Measurements from ENCODE around the gene TMEM63B. TPM values are rescaled to one million over a fixed set of nuclear protein-coding genes. Genes with fewer than 3 reads are reported as not detected.

The TMEM63B gene
- total and polyA plus RNA-seq, 9 of the 15 experiments (the other 6 are each of a cell fraction or from before 2014, with no cell fraction given) = 0.14 to 39.4 (median 14.4) TPM

DNA sequence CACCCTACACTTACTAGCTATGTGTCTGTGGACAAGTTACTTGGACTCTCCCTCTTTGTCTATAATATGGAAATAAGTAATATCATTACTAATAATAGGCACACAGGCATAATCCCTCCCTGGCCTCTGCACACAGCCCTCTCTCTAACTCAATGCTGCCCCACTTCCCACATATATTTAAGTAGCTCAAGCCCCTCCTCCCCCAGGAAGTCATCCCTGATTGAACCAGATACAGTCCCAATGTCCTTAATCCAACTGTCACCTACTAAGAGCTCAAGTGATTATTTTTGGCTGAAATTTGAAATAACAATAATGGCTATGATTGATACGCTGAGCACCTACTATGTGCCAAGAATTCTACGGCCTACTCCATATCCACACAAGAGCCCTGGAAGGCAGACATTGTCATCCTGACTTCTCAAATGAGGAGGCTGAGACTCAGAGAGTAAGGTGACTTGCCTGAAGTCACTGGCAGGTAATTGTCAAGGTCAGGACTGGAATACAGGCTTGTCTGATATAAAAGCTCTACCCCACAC is 29.5 kb upstream of the TMEM63B start:
- DNase-seq (ENCODE audit: extremely low read depth in 1 of 4, low spot score in 3 of 4) = no peak
- no peaks in the 10 kb centered on the region for H3K9me1 ChIP-seq (ENCODE audit: control insufficient read depth, insufficient read depth, low read length)
- H4K20me1 ChIP-seq (replicated peaks; ENCODE audit: control insufficient read depth, insufficient read depth, low read length) = peaks cover 14% of the 10 kb centered on the region
- no TSS peak for BruUV-seq (replicated peaks)
- H2AFZ ChIP-seq (ENCODE audit: low read depth, low read length) = no peak overlapping the region
- intact Hi-C loops (cut with micrococcal nuclease) (loop anchor here (5.0 to 10.0 kb wide), 2 partner anchors 169 to 237 kb away; partner anchors contain the start of gene NFKBIE), in situ Hi-C loops (cut with MboI) (no loop called here)
- 82% methylated on average over 2 of the region's 2 CpGs for WGBS (ENCODE audit: insufficient coverage, low coverage, missing lambda C conversion rate)
- H3K27me3 ChIP-seq (ENCODE audit: control insufficient read depth in 2 of 2, insufficient read depth in 2 of 2, low read length in 2 of 2) = no peaks in the 10 kb centered on the region
- peaks cover 62% of the 10 kb centered on the region for H3K36me3 ChIP-seq (ENCODE audit: control insufficient read depth, insufficient read depth, low read length)
- peaks cover 0 to 7% of the 10 kb centered on the region in 2 experiments; a peak in 3 of 5 replicates for H3K4me1 ChIP-seq (replicated peaks in 1 of 2; ENCODE audit: control insufficient read depth in 2 of 2, insufficient read depth in 2 of 2, low read length in 2 of 2)
- ChIA-PET POLR2A (interaction anchor here (0.6 to 1.0 kb wide), 3 partner anchors 13 to 737 kb away, joined by 3 to 5 read pairs (median 4); no protein-coding TSS in a partner anchor), CTCF (ENCODE audit: low intra/inter-chr PET ratio) (interaction anchor here (0.7 kb wide), 1 partner anchor 228 kb away, joined by 3 read pairs; no protein-coding TSS in a partner anchor)
- H3K4me2 ChIP-seq (ENCODE audit: insufficient read depth, low read length) = no peak overlapping the region
- no peak overlapping the region for H3K4me3 ChIP-seq
- no peak for FAIRE-seq
- TF ChIP-seq EP400 (IDR thresholded peaks at IDR 0.05) (no peak), ZNF644 (tag; IDR thresholded peaks at IDR 0.05; ENCODE audit: low read depth) (no peak), PCBP2 (IDR thresholded peaks at IDR 0.05; ENCODE audit: low read depth, low read length, poor library complexity, severe bottlenecking) (no peak), ZKSCAN1 (IDR thresholded peaks at IDR 0.05; ENCODE audit: low read depth, low read length) (peak; percentile 59; the same call in 1 of the 2 replicates), ZNF766 (CRISPR knock-in tag; conservative IDR thresholded peaks at IDR 0.05) (no peak), ZFP36 (IDR thresholded peaks at IDR 0.05; ENCODE audit: low read depth, low read length, partially characterized antibody) (peak; percentile 93)
- no peak overlapping the region for H3K27ac ChIP-seq (ENCODE audit: extremely low read depth, low read depth, low read length)
- ATAC-seq = no peak
- no peak overlapping the region for H3K9ac ChIP-seq (ENCODE audit: insufficient read depth in 1 of 2, low read depth in 2 of 2, low read length in 2 of 2)
- no peaks in the 10 kb centered on the region for H3K9me3 ChIP-seq (replicated peaks; ENCODE audit: control insufficient read depth, insufficient read depth, low read depth, low read length)
- no peaks in the 10 kb centered on the region for H3K79me2 ChIP-seq (ENCODE audit: control insufficient read depth, insufficient read depth, low read length)
